Endothelial cell of umbilical vein (primary cell): Measurements from ENCODE around the gene RAB5IF. TPM values are rescaled to one million over a fixed set of nuclear protein-coding genes. Genes with fewer than 3 reads are reported as not detected.

ENCODE experiments used
- BruUV-seq: library from RNA; stranded (reverse); fragments of 400-500 nt; replicated peaks from 2 replicates; lab custom pipeline; 2021; lab: Mats Ljungman, UMichigan
- CTCF ChIA-PET: fragments of 300-600, 350-600 bp; sonication (Branson Sonifier 250); formaldehyde crosslinking; loops from one replicate; lab custom pipeline; 2021; ENCODE audit warnings: antibody characterized with exemption, inconsistent platforms; lab: Charles Lee
- POLR2A ChIA-PET: fragments of 300-600, 350-600 bp; sonication (Branson Sonifier 250); formaldehyde crosslinking; loops from one replicate; lab custom pipeline; 2021; ENCODE audit warnings: antibody characterized with exemption, inconsistent platforms; lab: Charles Lee
- DNase-seq: peaks from one replicate; pipeline ENCODE4 v3.0.0-alpha.2; 2011; ENCODE audit warnings: low read depth, low spot score
- FAIRE-seq: peaks from 2 replicates; lab custom pipeline; 2011; peaks lifted over from hg19 to GRCh38; lab: Jason Lieb, UNC
- H2AFZ ChIP-seq: 2 replicates; pipeline ENCODE4 v1.6.0; 2012; ENCODE audit warnings: low read depth, low read length, control low read depth, inconsistent platforms
- H3K27ac ChIP-seq: 2 replicates; pipeline ENCODE4 v1.5.1; 2011; ENCODE audit warnings: low read depth, mild to moderate bottlenecking, control low read depth, low read length, moderate library complexity; ENCODE audit not compliant: insufficient read depth
- H3K27me3 ChIP-seq, 2 experiments: 2 replicates each; pipeline versions ENCODE4 v1.6.0 to v1.6.1; 2011; ENCODE audit warnings: low read length in 2 of 2, mixed read lengths in 1 of 2; ENCODE audit not compliant: control insufficient read depth in 2 of 2, insufficient read depth in 2 of 2
- H3K36me3 ChIP-seq, 2 experiments: 2 replicates in 1 of 2; 3 replicates in 1 of 2; pipeline ENCODE4 v1.5.1; 2011; ENCODE audit warnings: low read length in 2 of 2, mild to moderate bottlenecking in 1 of 2, moderate library complexity in 1 of 2; ENCODE audit not compliant: control insufficient read depth in 2 of 2, insufficient read depth in 2 of 2; ENCODE audit errors: extremely low read depth in 1 of 2
- H3K4me1 ChIP-seq: 3 replicates; pipeline ENCODE4 v1.5.1; 2011; ENCODE audit warnings: mild to moderate bottlenecking, low read length; ENCODE audit not compliant: control insufficient read depth, insufficient read depth; ENCODE audit errors: extremely low read depth
- H3K4me2 ChIP-seq: 2 replicates; pipeline ENCODE4 v1.6.1; 2011; ENCODE audit warnings: low read length, control low read depth, mixed read lengths; ENCODE audit not compliant: insufficient read depth
- H3K4me3 ChIP-seq, 3 experiments: fragments of 200-600 bp in 1 of 3; sonication (generic), shearing (Covaris generic) in 1 of 3; replicated peaks in 1 of 3; 2 replicates each; pipeline ENCODE4 v1.5.1; 2011 to 2016; ENCODE audit warnings: control low read depth in 3 of 3, low read length in 3 of 3, mild to moderate bottlenecking in 2 of 3, inconsistent platforms in 1 of 3, low read depth in 1 of 3, moderate library complexity in 1 of 3; ENCODE audit not compliant: insufficient read depth in 1 of 3
- H3K79me2 ChIP-seq: 2 replicates; pipeline ENCODE4 v1.6.0; 2012; ENCODE audit warnings: low read length, inconsistent platforms; ENCODE audit not compliant: control insufficient read depth, insufficient read depth
- H3K9ac ChIP-seq: replicated peaks from 2 replicates; pipeline ENCODE3; 2011; ENCODE audit warnings: low read length, control low read depth; ENCODE audit not compliant: insufficient read depth; ENCODE audit errors: extremely low read depth
- H3K9me1 ChIP-seq: replicated peaks from 3 replicates; pipeline ENCODE4 v1.6.0; 2011; ENCODE audit warnings: mild to moderate bottlenecking, low read length; ENCODE audit not compliant: control insufficient read depth, insufficient read depth; ENCODE audit errors: extremely low read depth
- H3K9me3 ChIP-seq: replicated peaks from 2 replicates; pipeline ENCODE4 v1.5.1; 2012; ENCODE audit warnings: low read length, inconsistent platforms; ENCODE audit not compliant: control insufficient read depth, insufficient read depth
- H4K20me1 ChIP-seq: replicated peaks from 2 replicates; pipeline ENCODE3; 2011; ENCODE audit warnings: mild to moderate bottlenecking, low read length; ENCODE audit not compliant: control insufficient read depth, insufficient read depth; ENCODE audit errors: extremely low read depth
- EZH2 ChIP-seq: IDR thresholded peaks from 2 replicates; pipeline ENCODE4 v1.6.1; 2012; ENCODE audit warnings: borderline replicate concordance, low read depth, mild to moderate bottlenecking, moderate library complexity, low read length, inconsistent platforms; ENCODE audit not compliant: severe bottlenecking
- FOS ChIP-seq: IDR thresholded peaks from 2 replicates; pipeline ENCODE4 v1.6.1; 2011; ENCODE audit warnings: mild to moderate bottlenecking, low read length, moderate library complexity, borderline replicate concordance; ENCODE audit not compliant: insufficient read depth
- GATA2 ChIP-seq: IDR thresholded peaks from 2 replicates; pipeline ENCODE4 v1.7.0; 2011; ENCODE audit warnings: low read depth, mild to moderate bottlenecking, moderate library complexity, mixed read lengths, low read length; ENCODE audit not compliant: insufficient read length, insufficient read depth
- JUN ChIP-seq: IDR thresholded peaks from 2 replicates; pipeline ENCODE4 v1.6.1; 2011; ENCODE audit warnings: borderline replicate concordance, low read depth; ENCODE audit not compliant: insufficient read length, insufficient read depth
- MYC ChIP-seq: IDR thresholded peaks from one replicate; pipeline ENCODE4 v1.6.1; 2011; ENCODE audit warnings: mild to moderate bottlenecking, low read depth, low read length
- POLR2A ChIP-seq: IDR thresholded peaks from 2 replicates; pipeline ENCODE4 v1.6.1; 2012; ENCODE audit warnings: low read depth, mild to moderate bottlenecking, control low read depth, low read length
- POLR2AphosphoS5 ChIP-seq: IDR thresholded peaks from 2 replicates; pipeline ENCODE4 v1.6.1; 2012; ENCODE audit warnings: low read depth, mild to moderate bottlenecking, control low read depth, low read length, moderate library complexity; ENCODE audit not compliant: insufficient read depth
- dilution Hi-C: fragments of 300-500 bp; cut with MboI; formaldehyde crosslinking; loops from one replicate; pipeline ENCODE4 v1.15.0; 2019; ENCODE audit warnings: low sequenced_read_pairs; ENCODE audit not compliant: extremely low pct_ligation_motif_present
- intact Hi-C: fragments of 100-400 bp; cut with micrococcal nuclease; formaldehyde crosslinking; loops from one replicate; pipeline ENCODE4 v1.10.0; 2022
- polyA plus RNA-seq, 4 experiments: library from polyadenylated mRNA; depleted of rRNA in 3 of 4; stranded (reverse) in 3 of 4; unstranded in 1 of 4; fragments of >200 nt; gene quantifications; 2 replicates each; pipeline versions ENCODE4 v1.2.1 to v1.2.3, GENCODE V29; 2011 to 2012; ENCODE audit warnings: missing spikeins in 1 of 4
- total RNA-seq: library from RNA; stranded (reverse); gene quantifications from 2 replicates; pipeline ENCODE4 v1.2.3, GENCODE V29; 2021
- TF ChIP-seq, protein P1 (sequence below): IDR thresholded peaks from 2 replicates; pipeline ENCODE4 v1.6.1; 2011; ENCODE audit not compliant: insufficient read depth, insufficient read length
- TF ChIP-seq, protein P2 (sequence below), 2 donors: IDR thresholded peaks; 1 replicate in 1 of 2; 2 replicates in 1 of 2; pipeline ENCODE4 v1.5.1; 2011; ENCODE audit warnings: low read length in 2 of 2, mild to moderate bottlenecking in 2 of 2, moderate library complexity in 2 of 2, control low read depth in 1 of 2, inconsistent platforms in 1 of 2, low read depth in 1 of 2; ENCODE audit not compliant: insufficient read depth in 1 of 2; ENCODE audit errors: extremely low read depth in 1 of 2

The RAB5IF gene
- total and polyA plus RNA-seq, 2 donors (not counting 3 experiments of a cell fraction or from before 2014, with no cell fraction given), result 113 to 162 TPM

DNA sequence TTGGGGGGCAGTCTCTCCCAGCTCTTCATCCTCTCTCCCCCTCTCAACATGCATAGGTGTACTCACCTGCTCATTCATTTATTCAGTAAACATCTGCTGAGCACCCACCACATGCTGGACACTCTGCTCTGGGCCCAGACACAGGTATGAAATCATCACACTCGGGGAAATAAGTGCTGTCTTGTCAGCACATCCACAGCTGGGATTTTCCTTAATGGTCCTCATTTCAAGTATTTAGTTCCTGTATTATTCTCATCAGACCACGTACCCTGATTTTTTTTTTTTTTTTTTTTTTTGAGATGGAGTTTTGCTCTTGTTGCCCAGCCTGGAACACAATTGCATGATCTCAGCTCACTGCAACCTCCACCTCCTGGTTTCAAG is 19.4 kb downstream of the RAB5IF start:
- ChIA-PET POLR2A (interaction anchor here (0.7 kb wide), 1 partner anchor 25 kb away, joined by 4 read pairs; no protein-coding TSS in a partner anchor), CTCF (no interaction called here)
- no peak for FAIRE-seq
- no peak for TF ChIP-seq POLR2AphosphoS5
- TF ChIP-seq POLR2A, result no peak
- TF ChIP-seq, protein P1, sequence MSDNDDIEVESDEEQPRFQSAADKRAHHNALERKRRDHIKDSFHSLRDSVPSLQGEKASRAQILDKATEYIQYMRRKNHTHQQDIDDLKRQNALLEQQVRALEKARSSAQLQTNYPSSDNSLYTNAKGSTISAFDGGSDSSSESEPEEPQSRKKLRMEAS, result no peak
- TF ChIP-seq GATA2, result no peak
- no peak for TF ChIP-seq MYC
- TF ChIP-seq, protein P2, sequence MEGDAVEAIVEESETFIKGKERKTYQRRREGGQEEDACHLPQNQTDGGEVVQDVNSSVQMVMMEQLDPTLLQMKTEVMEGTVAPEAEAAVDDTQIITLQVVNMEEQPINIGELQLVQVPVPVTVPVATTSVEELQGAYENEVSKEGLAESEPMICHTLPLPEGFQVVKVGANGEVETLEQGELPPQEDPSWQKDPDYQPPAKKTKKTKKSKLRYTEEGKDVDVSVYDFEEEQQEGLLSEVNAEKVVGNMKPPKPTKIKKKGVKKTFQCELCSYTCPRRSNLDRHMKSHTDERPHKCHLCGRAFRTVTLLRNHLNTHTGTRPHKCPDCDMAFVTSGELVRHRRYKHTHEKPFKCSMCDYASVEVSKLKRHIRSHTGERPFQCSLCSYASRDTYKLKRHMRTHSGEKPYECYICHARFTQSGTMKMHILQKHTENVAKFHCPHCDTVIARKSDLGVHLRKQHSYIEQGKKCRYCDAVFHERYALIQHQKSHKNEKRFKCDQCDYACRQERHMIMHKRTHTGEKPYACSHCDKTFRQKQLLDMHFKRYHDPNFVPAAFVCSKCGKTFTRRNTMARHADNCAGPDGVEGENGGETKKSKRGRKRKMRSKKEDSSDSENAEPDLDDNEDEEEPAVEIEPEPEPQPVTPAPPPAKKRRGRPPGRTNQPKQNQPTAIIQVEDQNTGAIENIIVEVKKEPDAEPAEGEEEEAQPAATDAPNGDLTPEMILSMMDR (IDR thresholded peaks at IDR 0.05; ENCODE audit: extremely low read depth in 1 of 2, insufficient read depth in 1 of 2, low read depth in 1 of 2, low read length in 2 of 2), result no peak
- TF ChIP-seq EZH2, result no peak
- no peak for TF ChIP-seq JUN
- no peak for TF ChIP-seq FOS
- Histone ChIP-seq H4K20me1 (no peaks in the 10 kb centered on the region), H3K9me1 (no peaks in the 10 kb centered on the region), H3K27me3 (no peaks in the 10 kb centered on the region), H3K9me3 (no peaks in the 10 kb centered on the region), H3K9ac (no peak overlapping the region), H3K4me3 (no peak overlapping the region), H2AFZ (no peak overlapping the region), H3K36me3 (no peaks in the 10 kb centered on the region), H3K79me2 (no peaks in the 10 kb centered on the region), H3K27ac (no peak overlapping the region), H3K4me1 (no peaks in the 10 kb centered on the region), H3K4me2 (no peak overlapping the region)
- no peak for DNase-seq
- no TSS peak for BruUV-seq
- intact Hi-C loops, result no loop called here
- dilution Hi-C loops, result no loop called here
